Activated CD4-positive, CD25-positive, alpha-beta regulatory T cell (primary cell): ENCODE measurements around the gene RBM34.
"Not testable (repeated sequence)": the region's sequence is repeated elsewhere in the genome, so short reads cannot be mapped to it uniquely, and the experiment has no call there.

Source experiments
- DNase-seq, 4 experiments: peaks; one replicate each; lab custom pipeline; 2025; lab: John Stamatoyannopoulos, UW

Gene RBM34

GRCh38 chr1:235160957-235161684 is at the start of gene RBM34:
Gene RBM34 (minus strand): TSS chr1:235161250. CDS start chr1:235161226, 24 bp downstream.
- DNase-seq: peak; percentile 75 to 88 (median 86)

GRCh38 chr1:235207209-235207565 is 46.1 kb upstream of the RBM34 start:
- DNase-seq: peak in 3 of 4 experiments; percentile 3 to 6 (median 5)

GRCh38 chr1:235206533-235207208 is 45.6 kb upstream of the RBM34 start:
- no peak for DNase-seq

- DNase-seq: no peak
These were observed 44.6 kb upstream of the RBM34 start for GRCh38 chr1:235205687-235206086.

- DNase-seq: no peak
These were observed 42.4 kb upstream of the RBM34 start for GRCh38 chr1:235203428-235203827.

- not testable (repeated sequence) for DNase-seq
These were observed 41.4 kb upstream of the RBM34 start for GRCh38 chr1:235202447-235202846.

- no peak for DNase-seq
These were observed 38.4 kb upstream of the RBM34 start for GRCh38 chr1:235199441-235199840.

GRCh38 chr1:235190431-235190830 is 29.4 kb upstream of the RBM34 start:
- no peak for DNase-seq

GRCh38 chr1:235187316-235187715 is 26.3 kb upstream of the RBM34 start:
- no peak for DNase-seq

GRCh38 chr1:235181561-235182245 is 20.7 kb upstream of the RBM34 start:
- DNase-seq: no peak

- no peak for DNase-seq
These were observed 19.9 kb upstream of the RBM34 start for GRCh38 chr1:235180916-235181460.

GRCh38 chr1:235176486-235176885 is 15.4 kb upstream of the RBM34 start:
- DNase-seq: no peak

GRCh38 chr1:235169986-235170385 is 8.9 kb upstream of the RBM34 start:
- DNase-seq: no peak

- no peak for DNase-seq
These were observed 7.3 kb upstream of the RBM34 start for GRCh38 chr1:235168375-235168774.

- no peak for DNase-seq
These were observed 756 bp upstream of the RBM34 start for GRCh38 chr1:235161685-235162327.

- no peak for DNase-seq
These were observed 580 bp downstream of the RBM34 start for GRCh38 chr1:235160383-235160956.

- DNase-seq: not testable (repeated sequence)
These were observed 1.1 kb downstream of the RBM34 start for GRCh38 chr1:235159930-235160329.

- DNase-seq: not testable (repeated sequence)
These were observed 1.8 kb downstream of the RBM34 start for GRCh38 chr1:235159284-235159683.

GRCh38 chr1:235158680-235159079 is 2.4 kb downstream of the RBM34 start:
- DNase-seq: no peak

- no peak for DNase-seq
These were observed 3.9 kb downstream of the RBM34 start for GRCh38 chr1:235157150-235157549.

GRCh38 chr1:235156740-235157139 is 4.3 kb downstream of the RBM34 start:
- DNase-seq: no peak

- DNase-seq: no peak
These were observed 4.8 kb downstream of the RBM34 start for GRCh38 chr1:235156265-235156664.
